Ectodermal cell (in vitro differentiated cells): ENCODE data around the gene ZFX.
A peak's percentile ranks its signal among the peaks of the same experiment; 100 is the strongest.
"Not testable (repeated sequence)": the region's sequence is repeated elsewhere in the genome, so short reads cannot be mapped to it uniquely, and the experiment has no call there.

Source experiments
- H3K27ac ChIP-seq: 2 replicates; pipeline ENCODE4 v1.7.0; 2013; ENCODE audit warnings: mild to moderate bottlenecking, low read depth, low read length; ENCODE audit not compliant: insufficient read depth, poor library complexity, severe bottlenecking
- H3K27me3 ChIP-seq: 2 replicates; pipeline ENCODE4 v1.7.0; 2013; ENCODE audit warnings: mild to moderate bottlenecking, low read length; ENCODE audit not compliant: insufficient read depth, control insufficient read depth, poor library complexity, severe bottlenecking
- H3K36me3 ChIP-seq: one replicate; pipeline ENCODE4 v1.7.0; 2013; ENCODE audit warnings: low read length; ENCODE audit not compliant: control insufficient read depth, insufficient read depth
- H3K4me1 ChIP-seq: one replicate; pipeline ENCODE4 v1.7.0; 2013; ENCODE audit warnings: low read length; ENCODE audit not compliant: control insufficient read depth, insufficient read depth
- H3K4me3 ChIP-seq: 2 replicates; pipeline ENCODE4 v1.7.0; 2013; ENCODE audit warnings: low read depth, low read length, control low read depth; ENCODE audit not compliant: insufficient read depth
- H3K9me3 ChIP-seq: 2 replicates; pipeline ENCODE4 v1.7.0; 2013; ENCODE audit warnings: mild to moderate bottlenecking, low read length, moderate library complexity; ENCODE audit not compliant: control insufficient read depth
- WGBS, 2 experiments: methylation state at CpG; one replicate each; pipeline ENCODE4 v1.1.7; 2013; ENCODE audit warnings: missing lambda C conversion rate in 2 of 2; 5-methylcytosine and 5-hydroxymethylcytosine counted together

Gene ZFX

GRCh38 chrX:24150898-24151297, 1.4 kb downstream of the ZFX start:
- H3K36me3 ChIP-seq, result no peaks in the 10 kb centered on the region
- H3K4me1 ChIP-seq, result no peaks in the 10 kb centered on the region
- no peaks in the 10 kb centered on the region for H3K9me3 ChIP-seq
- 3 to 8% methylated on average over 10 of the region's 10 CpGs for WGBS, 2 experiments
- H3K27ac ChIP-seq, result peak overlapping the region; percentile 99
- no peaks in the 10 kb centered on the region for H3K27me3 ChIP-seq
- H3K4me3 ChIP-seq, result peak overlapping the region; percentile 62

GRCh38 chrX:24151513-24151912, 2.0 kb downstream of the ZFX start:
- no peak overlapping the region for H3K27ac ChIP-seq
- H3K4me1 ChIP-seq, result no peaks in the 10 kb centered on the region
- no peaks in the 10 kb centered on the region for H3K27me3 ChIP-seq
- WGBS, 2 experiments, result 82% methylated on average over 8 of the region's 8 CpGs
- no peaks in the 10 kb centered on the region for H3K36me3 ChIP-seq
- H3K9me3 ChIP-seq, result no peaks in the 10 kb centered on the region
- peak overlapping the region; percentile 62 for H3K4me3 ChIP-seq

GRCh38 chrX:24153178-24153795, 3.8 kb downstream of the ZFX start:
- H3K9me3 ChIP-seq, result no peaks in the 10 kb centered on the region
- no peaks in the 10 kb centered on the region for H3K36me3 ChIP-seq
- H3K27me3 ChIP-seq, result no peaks in the 10 kb centered on the region
- H3K4me1 ChIP-seq, result no peaks in the 10 kb centered on the region
- WGBS, 2 experiments, result 70 to 75% methylated on average over 4 of the region's 4 CpGs
- H3K27ac ChIP-seq, result no peak overlapping the region
- no peak overlapping the region for H3K4me3 ChIP-seq

- WGBS, 2 experiments, result 93 to 100% methylated on average over 2 of the region's 2 CpGs
- H3K9me3 ChIP-seq, result no peaks in the 10 kb centered on the region
- H3K36me3 ChIP-seq, result no peaks in the 10 kb centered on the region
- no peak overlapping the region for H3K4me3 ChIP-seq
- H3K27me3 ChIP-seq, result no peaks in the 10 kb centered on the region
- H3K27ac ChIP-seq, result no peak overlapping the region
- H3K4me1 ChIP-seq, result no peaks in the 10 kb centered on the region
These were observed 4.3 kb downstream of the ZFX start for GRCh38 chrX:24153796-24154189.

GRCh38 chrX:24154490-24155034, 5.0 kb downstream of the ZFX start:
- no peaks in the 10 kb centered on the region for H3K9me3 ChIP-seq
- no peaks in the 10 kb centered on the region for H3K36me3 ChIP-seq
- WGBS, 2 experiments, result 90 to 91% methylated on average over 2 to 8 of the region's 8 CpGs
- no peaks in the 10 kb centered on the region for H3K4me1 ChIP-seq
- no peak overlapping the region for H3K4me3 ChIP-seq
- H3K27me3 ChIP-seq, result no peaks in the 10 kb centered on the region
- no peak overlapping the region for H3K27ac ChIP-seq

GRCh38 chrX:24155747-24156146, 6.2 kb downstream of the ZFX start:
- H3K27ac ChIP-seq, H3K4me3 ChIP-seq, H3K36me3 ChIP-seq, H3K9me3 ChIP-seq, H3K4me1 ChIP-seq, H3K27me3 ChIP-seq: not testable (repeated sequence)
- WGBS, 2 experiments, result 90 to 95% methylated on average over 7 of the region's 7 CpGs

- no CpG with 5 or more reads among the region's 4 CpGs for whole genome bisulfite sequencing, 2 experiments
- no peaks in the 10 kb centered on the region for H3K4me1 ChIP-seq
These were observed 6.6 kb downstream of the ZFX start for GRCh38 chrX:24156177-24156576.

GRCh38 chrX:24158881-24159280, 9.4 kb downstream of the ZFX start:
- H3K27ac ChIP-seq, result no peak overlapping the region
- H3K4me3 ChIP-seq, result no peak overlapping the region
- H3K9me3 ChIP-seq, result no peaks in the 10 kb centered on the region
- H3K27me3 ChIP-seq, result no peaks in the 10 kb centered on the region
- H3K36me3 ChIP-seq, result no peaks in the 10 kb centered on the region
- H3K4me1 ChIP-seq, result no peaks in the 10 kb centered on the region
- 94 to 98% methylated on average over 3 of the region's 4 CpGs for WGBS, 2 experiments

More at GRCh38 chrX:24156177-24156576, 6.6 kb downstream of the ZFX start:
- Histone ChIP-seq H3K9me3 (no peaks in the 10 kb centered on the region), H3K27ac (no peak overlapping the region), H3K27me3 (no peaks in the 10 kb centered on the region), H3K36me3 (no peaks in the 10 kb centered on the region), H3K4me3 (no peak overlapping the region)

GRCh38 chrX:24166078-24166477, 16.5 kb downstream of the ZFX start:
- Histone ChIP-seq H3K9me3 (no peaks in the 10 kb centered on the region), H3K4me1 (no peaks in the 10 kb centered on the region), H3K27ac (no peak overlapping the region), H3K4me3 (no peak overlapping the region), H3K36me3 (no peaks in the 10 kb centered on the region), H3K27me3 (no peaks in the 10 kb centered on the region)
- 80 to 86% methylated on average over 1 of the region's 2 CpGs for WGBS, 2 experiments

GRCh38 chrX:24167719-24168472, 18.4 kb downstream of the ZFX start:
- Histone ChIP-seq H3K27me3 (no peaks in the 10 kb centered on the region), H3K4me3 (no peak overlapping the region), H3K27ac (no peak overlapping the region), H3K9me3 (no peaks in the 10 kb centered on the region), H3K4me1 (no peaks in the 10 kb centered on the region), H3K36me3 (no peaks in the 10 kb centered on the region)
